ENCODE results near the gene PERM1.

Gene PERM1

GRCh38 chr1:936348-937264 lies 45.3 kb downstream of the PERM1 start:
- TF ChIP-seq CTCF (IDR thresholded peaks at IDR 0.05; ENCODE audit: low read depth, low read length, missing control alignments): no peak
- no peak overlapping the region for H3K4me3 ChIP-seq (ENCODE audit: low read depth, low read length)
- no peak for DNase-seq (ENCODE audit: low read depth)
- in situ Hi-C loops (cut with HindIII; ENCODE audit: low sequenced_read_pairs): no loop called here

DNA sequence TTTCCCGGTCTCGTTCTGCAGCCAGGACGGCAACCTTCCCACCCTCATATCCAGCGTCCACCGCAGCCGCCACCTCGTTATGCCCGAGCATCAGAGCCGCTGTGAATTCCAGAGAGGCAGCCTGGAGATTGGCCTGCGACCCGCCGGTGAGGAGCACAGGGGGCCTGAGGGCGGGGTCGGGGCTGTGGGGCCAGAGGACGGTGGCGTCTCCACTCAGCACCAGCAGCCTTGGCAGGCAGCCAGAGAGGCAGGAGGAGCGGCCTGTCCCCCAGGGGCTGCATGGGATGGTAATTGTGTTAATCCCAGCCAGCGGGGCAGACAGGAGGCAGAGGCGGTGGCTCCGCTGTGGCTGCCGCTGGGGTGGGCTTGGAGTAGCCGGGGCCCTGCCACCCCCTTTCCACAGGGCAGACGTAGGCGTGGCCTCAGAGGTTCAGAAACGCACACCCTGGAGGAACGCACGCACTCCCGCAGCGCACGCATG lies 46.1 kb downstream of the PERM1 start:
- DNase-seq (ENCODE audit: low read depth): no peak
- H3K4me3 ChIP-seq (ENCODE audit: low read depth, low read length): no peak overlapping the region
- in situ Hi-C loops (cut with HindIII; ENCODE audit: low sequenced_read_pairs): no loop called here
- no peak for TF ChIP-seq CTCF (IDR thresholded peaks at IDR 0.05; ENCODE audit: low read depth, low read length, missing control alignments)

GRCh38 chr1:934991-935750 lies 46.7 kb downstream of the PERM1 start:
- no peak for TF ChIP-seq CTCF (IDR thresholded peaks at IDR 0.05; ENCODE audit: low read depth, low read length, missing control alignments)
- in situ Hi-C loops (cut with HindIII; ENCODE audit: low sequenced_read_pairs): no loop called here
- no peak overlapping the region for H3K4me3 ChIP-seq (ENCODE audit: low read depth, low read length)
- DNase-seq (ENCODE audit: low read depth): no peak

GRCh38 chr1:933603-933940 lies 48.3 kb downstream of the PERM1 start:
- no peak overlapping the region for H3K4me3 ChIP-seq (ENCODE audit: low read depth, low read length)
- no peak for DNase-seq (ENCODE audit: low read depth)
- in situ Hi-C loops (cut with HindIII; ENCODE audit: low sequenced_read_pairs): no loop called here
- TF ChIP-seq CTCF (IDR thresholded peaks at IDR 0.05; ENCODE audit: low read depth, low read length, missing control alignments): no peak

GRCh38 chr1:932776-933602 lies 48.9 kb downstream of the PERM1 start:
- DNase-seq (ENCODE audit: low read depth): no peak
- TF ChIP-seq CTCF (IDR thresholded peaks at IDR 0.05; ENCODE audit: low read depth, low read length, missing control alignments): no peak
- in situ Hi-C loops (cut with HindIII; ENCODE audit: low sequenced_read_pairs): no loop called here
- no peak overlapping the region for H3K4me3 ChIP-seq (ENCODE audit: low read depth, low read length)

GRCh38 chr1:932173-932510 lies 49.8 kb downstream of the PERM1 start:
- no peak for TF ChIP-seq CTCF (IDR thresholded peaks at IDR 0.05; ENCODE audit: low read depth, low read length, missing control alignments)
- DNase-seq (ENCODE audit: low read depth): no peak
- H3K4me3 ChIP-seq (ENCODE audit: low read depth, low read length): no peak overlapping the region
- in situ Hi-C loops (cut with HindIII; ENCODE audit: low sequenced_read_pairs): no loop called here

All from astrocyte of the cerebellum (primary cell).